Prostate gland (tissue), 2 donors: ENCODE results near the gene EIF3I. TPM values are rescaled to one million over a fixed set of nuclear protein-coding genes. Genes with fewer than 3 reads are reported as not detected.

Source experiments
- DNase-seq: peaks from one replicate; pipeline ENCODE4 v3.0.0-alpha.2; 2019; ENCODE audit warnings: low spot score
- H3K27ac ChIP-seq, 2 donors: fragments of 200-600 bp; sonication (generic); 2 replicates each; pipeline ENCODE4 v1.5.1; 2017 to 2019
- H3K27me3 ChIP-seq: fragments of 200-600 bp; sonication (generic); replicated peaks from 2 replicates; pipeline ENCODE4 v1.5.1; 2019; ENCODE audit not compliant: insufficient read depth
- H3K36me3 ChIP-seq, 2 donors: fragments of 200-600 bp; sonication (generic); 1 replicate in 1 of 2; 2 replicates in 1 of 2; pipeline versions ENCODE4 v1.5.1 to v1.8.1; 2017 to 2019
- H3K4me1 ChIP-seq: fragments of 200-600 bp; sonication (generic); replicated peaks from 2 replicates; pipeline ENCODE4 v1.5.1; 2019
- H3K4me3 ChIP-seq, 2 donors: fragments of 200-600 bp; sonication (generic); 2 replicates each; pipeline ENCODE4 v1.5.1; 2017 to 2019
- H3K9me3 ChIP-seq: fragments of 200-600 bp; sonication (generic); 2 replicates; pipeline ENCODE4 v1.5.1; 2017
- CTCF ChIP-seq, 4 experiments: fragments of 200-600 bp in 2 of 4; fragments of 450-650 bp in 2 of 4; sonication (generic) in 2 of 4; IDR thresholded peaks; 1 replicate in 3 of 4; 2 replicates in 1 of 4; pipeline ENCODE4 v1.5.1; 2016 to 2019; ENCODE audit warnings: antibody characterized with exemption in 4 of 4, mild to moderate bottlenecking in 2 of 4, moderate library complexity in 2 of 4
- POLR2A ChIP-seq: fragments of 450-650 bp; IDR thresholded peaks from one replicate; pipeline ENCODE4 v1.6.1; 2016; ENCODE audit warnings: antibody characterized with exemption, mild to moderate bottlenecking
- POLR2AphosphoS5 ChIP-seq: sonication (generic); formaldehyde crosslinking; IDR thresholded peaks from one replicate; pipeline ENCODE4 v1.6.1; 2017; ENCODE audit warnings: antibody characterized with exemption
- WGBS: methylation state at CpG from one replicate; pipeline ENCODE4 v1.1.5; 2018; 5-methylcytosine and 5-hydroxymethylcytosine counted together
- intact Hi-C: fragments of 100-400 bp; cut with DNase I; formaldehyde crosslinking; loops from one replicate; pipeline ENCODE4 v1.14.2; 2022
- total RNA-seq, 2 donors: library from RNA; depleted of rRNA; stranded (reverse); fragments of >200 nt; gene quantifications; one replicate each; pipeline ENCODE4 v1.1.0, GENCODE V29; 2016

Gene EIF3I
- total RNA-seq, 2 donors from 2014 or later = 158 to 181 TPM

- 4% methylated on average over 50 of the region's 77 CpGs for WGBS
- Histone ChIP-seq H3K36me3 (no peaks in the 10 kb centered on the region), H3K27me3 (no peaks in the 10 kb centered on the region), H3K4me1 (peaks cover 10% of the 10 kb centered on the region), H3K27ac (peak within 1 kb of the TSS; percentile 37 to 58), H3K4me3 (peak within 1 kb of the TSS; percentile 52 to 61), H3K9me3 (no peaks in the 10 kb centered on the region)
- peak; percentile 83 for DNase-seq
- TF ChIP-seq CTCF (IDR thresholded peaks at IDR 0.05) = peak in 1 of 4 experiments; percentile 11
- peak; percentile 49 for TF ChIP-seq POLR2A
- peak; percentile 93 for TF ChIP-seq POLR2AphosphoS5
- intact Hi-C loops = no loop called here
Measured at GRCh38 chr1:32205401-32206370, 16.5 kb upstream of the EIF3I start, which contains the start of gene IQCC. Gene IQCC (plus strand): TSS chr1:32205671. CDS start chr1:32205682, 11 bp downstream.

GRCh38 chr1:32208469-32208868, 13.7 kb upstream of the EIF3I start:
- H3K4me3 ChIP-seq = no peak overlapping the region
- no peaks in the 10 kb centered on the region for H3K36me3 ChIP-seq
- no peak for TF ChIP-seq POLR2A
- TF ChIP-seq CTCF (IDR thresholded peaks at IDR 0.05) = no peak
- no peak for TF ChIP-seq POLR2AphosphoS5
- H3K4me1 ChIP-seq = peaks cover 5% of the 10 kb centered on the region
- 91% methylated on average over 6 of the region's 6 CpGs for WGBS
- no peaks in the 10 kb centered on the region for H3K9me3 ChIP-seq
- no peak overlapping the region for H3K27ac ChIP-seq
- intact Hi-C loops = no loop called here
- no peaks in the 10 kb centered on the region for H3K27me3 ChIP-seq
- DNase-seq = no peak

- no peaks in the 10 kb centered on the region for H3K9me3 ChIP-seq
- no peak within 1 kb of the TSS for H3K27ac ChIP-seq
- H3K27me3 ChIP-seq = no peaks in the 10 kb centered on the region
- no peak for DNase-seq
- intact Hi-C loops = no loop called here
- no peak within 1 kb of the TSS for H3K4me3 ChIP-seq
- H3K4me1 ChIP-seq = peaks cover 5% of the 10 kb centered on the region
- no peaks in the 10 kb centered on the region for H3K36me3 ChIP-seq
- 57% methylated on average over 5 of the region's 5 CpGs for WGBS
- no peak for TF ChIP-seq POLR2A
- TF ChIP-seq CTCF (IDR thresholded peaks at IDR 0.05) = no peak
- TF ChIP-seq POLR2AphosphoS5 = no peak
Measured at GRCh38 chr1:32208891-32209328, 13.3 kb upstream of the EIF3I start, which contains the start of gene DCDC2B. Gene DCDC2B (plus strand): TSS chr1:32209089. CDS start chr1:32209094, 5 bp downstream.

GRCh38 chr1:32215629-32216480, 6.4 kb upstream of the EIF3I start:
- no peak for TF ChIP-seq POLR2A
- peak; percentile 33 to 77 (median 67) for TF ChIP-seq CTCF (IDR thresholded peaks at IDR 0.05)
- peak; percentile 8 for TF ChIP-seq POLR2AphosphoS5
- peak; percentile 43 for DNase-seq
- peak overlapping the region; percentile 58 to 66 for H3K27ac ChIP-seq
- no peaks in the 10 kb centered on the region for H3K27me3 ChIP-seq
- peaks cover 0 to 7% of the 10 kb centered on the region in 2 donors for H3K36me3 ChIP-seq
- no peak overlapping the region for H3K4me3 ChIP-seq
- WGBS = 65% methylated on average over 10 of the region's 10 CpGs
- H3K4me1 ChIP-seq = peaks cover 1% of the 10 kb centered on the region
- intact Hi-C loops = no loop called here
- H3K9me3 ChIP-seq = no peaks in the 10 kb centered on the region
